H1 (cell line): ENCODE measurements around the gene PDZK1IP1. TPM values are rescaled to one million over a fixed set of nuclear protein-coding genes. Genes with fewer than 3 reads are reported as not detected.
"Not testable (repeated sequence)": the region's sequence is repeated elsewhere in the genome, so short reads cannot be mapped to it uniquely, and the experiment has no call there.

Source experiments
- CTCF ChIA-PET: fragments of 300-600 bp; sonication (Branson Sonifier 250); formaldehyde crosslinking; loops from one replicate; lab custom pipeline; 2021; ENCODE audit not compliant: partially characterized antibody; lab: Charles Lee
- POLR2A ChIA-PET: fragments of 300-600 bp; sonication (Branson Sonifier 250); formaldehyde crosslinking; loops from one replicate; lab custom pipeline; 2021; ENCODE audit warnings: inconsistent platforms; ENCODE audit not compliant: partially characterized antibody; lab: Charles Lee
- DNase-seq, 2 experiments: peaks; one replicate each; pipeline versions ENCODE4 v3.0.0 to v3.0.0-alpha.2; 2010 to 2022; ENCODE audit warnings: low spot score in 2 of 2, low read depth in 1 of 2, mixed read lengths in 1 of 2
- FAIRE-seq: peaks from 2 replicates; lab custom pipeline; 2011; peaks lifted over from hg19 to GRCh38; lab: Jason Lieb, UNC
- H2AFZ ChIP-seq: 2 replicates; pipeline ENCODE4 v1.8.1; 2012; ENCODE audit warnings: low read length, inconsistent platforms
- H2AK5ac ChIP-seq: 2 replicates; pipeline ENCODE4 v1.6.1; 2013; ENCODE audit warnings: low read depth, low read length
- H2BK120ac ChIP-seq: replicated peaks from 2 replicates; pipeline ENCODE3; 2013; ENCODE audit warnings: low read depth, low read length, inconsistent platforms
- H2BK12ac ChIP-seq: 2 replicates; pipeline ENCODE4 v1.6.1; 2013; ENCODE audit warnings: low read depth, low read length
- H2BK15ac ChIP-seq: 2 replicates; pipeline ENCODE4 v1.6.1; 2013; ENCODE audit warnings: low read length
- H2BK20ac ChIP-seq: 2 replicates; pipeline ENCODE4 v1.6.1; 2013; ENCODE audit warnings: low read length
- H2BK5ac ChIP-seq: 2 replicates; pipeline ENCODE4 v1.6.1; 2013; ENCODE audit warnings: low read depth, low read length
- H3K14ac ChIP-seq: 2 replicates; pipeline ENCODE4 v1.6.1; 2013; ENCODE audit warnings: inconsistent platforms; ENCODE audit not compliant: insufficient read length
- H3K18ac ChIP-seq: 2 replicates; pipeline ENCODE4 v1.6.1; 2013; ENCODE audit warnings: low read length; ENCODE audit errors: extremely low read depth
- H3K23ac ChIP-seq: 2 replicates; pipeline ENCODE4 v1.6.1; 2013; ENCODE audit warnings: inconsistent platforms; ENCODE audit not compliant: insufficient read length
- H3K23me2 ChIP-seq: 2 replicates; pipeline ENCODE4 v1.6.1; 2013; ENCODE audit warnings: low read depth, low read length
- H3K27ac ChIP-seq: 2 replicates; pipeline ENCODE4 v1.6.1; 2011; ENCODE audit warnings: low read depth, low read length, inconsistent platforms
- H3K27me3 ChIP-seq, 4 experiments: replicated peaks in 1 of 4; 1 replicate in 1 of 4; 2 replicates in 3 of 4; pipeline versions ENCODE4 v1.6.1 to v1.8.1; 2011 to 2013; ENCODE audit warnings: low read length in 3 of 4, mild to moderate bottlenecking in 3 of 4, inconsistent platforms in 2 of 4, mixed read lengths in 2 of 4, moderate library complexity in 1 of 4; ENCODE audit not compliant: control insufficient read depth in 3 of 4, insufficient read depth in 3 of 4; ENCODE audit errors: extremely low read depth in 1 of 4
- H3K36me3 ChIP-seq, 4 experiments: 2 replicates each; pipeline versions ENCODE4 v1.6.1 to v1.8.1; 2011 to 2013; ENCODE audit warnings: mild to moderate bottlenecking in 4 of 4, low read length in 3 of 4, moderate library complexity in 2 of 4, control low read depth in 1 of 4, inconsistent platforms in 1 of 4; ENCODE audit not compliant: insufficient read depth in 4 of 4, control insufficient read depth in 2 of 4
- H3K4ac ChIP-seq: replicated peaks from 2 replicates; pipeline ENCODE3; 2013; ENCODE audit warnings: low read length, low read depth, mixed read lengths, inconsistent platforms; ENCODE audit not compliant: insufficient read length
- H3K4me1 ChIP-seq, 4 experiments: replicated peaks in 1 of 4; 1 replicate in 1 of 4; 2 replicates in 3 of 4; pipeline versions ENCODE4 v1.6.1 to v1.8.1; 2011 to 2013; ENCODE audit warnings: low read length in 3 of 4, inconsistent platforms in 2 of 4, mixed read lengths in 1 of 4; ENCODE audit not compliant: insufficient read depth in 4 of 4, control insufficient read depth in 3 of 4
- H3K4me2 ChIP-seq, 2 experiments: 2 replicates each; pipeline versions ENCODE4 v1.6.1 to v1.8.1; 2011 to 2013; ENCODE audit warnings: low read depth in 2 of 2, low read length in 2 of 2, control low read depth in 1 of 2, inconsistent platforms in 1 of 2, mild to moderate bottlenecking in 1 of 2; ENCODE audit not compliant: insufficient read depth in 1 of 2
- H3K4me3 ChIP-seq, 4 experiments: fragments of 200-600, 300-600 bp in 1 of 4; sonication (generic), shearing (Covaris generic), sonication (Bioruptor Twin) in 1 of 4; 2 replicates each; pipeline versions ENCODE4 v1.5.1 to v1.8.1; 2011 to 2016; ENCODE audit warnings: low read length in 4 of 4, low read depth in 3 of 4, control low read depth in 2 of 4, inconsistent platforms in 2 of 4, mild to moderate bottlenecking in 2 of 4, mixed read lengths in 1 of 4, moderate library complexity in 1 of 4; ENCODE audit not compliant: insufficient read depth in 2 of 4; ENCODE audit errors: extremely low read depth in 1 of 4
- H3K56ac ChIP-seq: replicated peaks from 2 replicates; pipeline ENCODE3; 2013; ENCODE audit warnings: low read depth, mild to moderate bottlenecking, mixed read lengths, low read length, inconsistent platforms; ENCODE audit not compliant: insufficient read length
- H3K79me1 ChIP-seq: 2 replicates; pipeline ENCODE4 v1.6.1; 2013; ENCODE audit warnings: low read depth, low read length, control low read depth
- H3K79me2 ChIP-seq, 2 experiments: 2 replicates each; pipeline versions ENCODE4 v1.6.1 to v1.8.1; 2012 to 2013; ENCODE audit warnings: low read length in 2 of 2, mild to moderate bottlenecking in 2 of 2, inconsistent platforms in 1 of 2; ENCODE audit not compliant: insufficient read depth in 2 of 2, control insufficient read depth in 1 of 2
- H3K9ac ChIP-seq, 4 experiments: replicated peaks in 1 of 4; 1 replicate in 1 of 4; 2 replicates in 3 of 4; pipeline versions ENCODE4 v1.6.1 to v1.8.1; 2011 to 2013; ENCODE audit warnings: low read depth in 3 of 4, low read length in 3 of 4, control low read depth in 2 of 4, mild to moderate bottlenecking in 2 of 4, moderate library complexity in 2 of 4, inconsistent platforms in 1 of 4; ENCODE audit errors: extremely low read depth in 1 of 4
- H3K9me3 ChIP-seq, 2 experiments: 2 replicates each; pipeline versions ENCODE4 v1.6.1 to v1.8.1; 2012 to 2013; ENCODE audit warnings: mild to moderate bottlenecking in 2 of 2, moderate library complexity in 2 of 2, control low read depth in 1 of 2, inconsistent platforms in 1 of 2, low read depth in 1 of 2, low read length in 1 of 2, mixed read lengths in 1 of 2; ENCODE audit not compliant: insufficient read depth in 2 of 2
- H4K20me1 ChIP-seq, 2 experiments: replicated peaks in 1 of 2; 2 replicates each; pipeline versions ENCODE3 to v1.8.1; 2011 to 2013; ENCODE audit warnings: inconsistent platforms in 2 of 2, low read length in 2 of 2, mild to moderate bottlenecking in 1 of 2; ENCODE audit not compliant: insufficient read depth in 2 of 2, control insufficient read depth in 1 of 2
- H4K5ac ChIP-seq: 2 replicates; pipeline ENCODE4 v1.6.1; 2013; ENCODE audit warnings: low read length, low read depth, mixed read lengths, inconsistent platforms; ENCODE audit not compliant: insufficient read length
- H4K8ac ChIP-seq: 2 replicates; pipeline ENCODE4 v1.8.0; 2013; ENCODE audit warnings: mild to moderate bottlenecking, moderate library complexity, low read length, inconsistent platforms; ENCODE audit not compliant: insufficient read depth; ENCODE audit errors: extremely low read depth
- H4K91ac ChIP-seq: replicated peaks from 2 replicates; pipeline ENCODE3; 2013; ENCODE audit warnings: low read length, mixed read lengths, inconsistent platforms; ENCODE audit not compliant: insufficient read length
- WGBS, 2 experiments: shearing (Covaris generic) in 1 of 2; methylation state at CpG; one replicate each; pipeline versions ENCODE4 v1.1.6 to v1.1.7; 2013 to 2015; ENCODE audit warnings: low lambda C conversion rate in 2 of 2, mixed read lengths in 2 of 2, inconsistent platforms in 1 of 2, low coverage in 1 of 2, missing lambda C conversion rate in 1 of 2; ENCODE audit not compliant: insufficient replicate concordance in 2 of 2, insufficient coverage in 1 of 2, insufficient read length in 1 of 2; ENCODE audit errors: extremely low coverage in 1 of 2, missing lambda C conversion rate in 1 of 2; 5-methylcytosine and 5-hydroxymethylcytosine counted together
- polyA plus RNA-seq, 7 experiments: library from polyadenylated mRNA; depleted of rRNA in 3 of 7; stranded (reverse) in 5 of 7; unstranded in 2 of 7; fragments of >200 nt in 5 of 7; fragments of 200-250 nt in 2 of 7; gene quantifications; 1 replicate in 5 of 7; 2 replicates in 1 of 7; 4 replicates in 1 of 7; pipeline versions ENCODE4 v1.2.1 to v1.2.3, GENCODE V29; 2011 to 2013; ENCODE audit warnings: missing spikeins in 2 of 7, mixed read lengths in 2 of 7
- total RNA-seq: library from RNA; stranded (reverse); fragmentation: NEBNext Ultra II Directional; extraction: Animal tissue kit (Norgen Biotek cat#: 25700); gene quantifications from 2 replicates; pipeline ENCODE4 v1.2.1, GENCODE V29; 2021

Gene PDZK1IP1
- total and polyA plus RNA-seq, 2 of the 8 experiments (the other 6 are each of a cell fraction or from before 2014, with no cell fraction given) = 0.17 TPM; not detected in 1

GRCh38 chr1:47203504-47203903 is 13.7 kb upstream of the PDZK1IP1 start:
- DNase-seq, H3K9me3 ChIP-seq, H3K23me2 ChIP-seq, H3K4ac ChIP-seq, H3K14ac ChIP-seq, H4K5ac ChIP-seq, H4K8ac ChIP-seq, H2BK12ac ChIP-seq, H3K27ac ChIP-seq, H2AFZ ChIP-seq, H2BK120ac ChIP-seq, H3K36me3 ChIP-seq, H3K79me1 ChIP-seq, H3K4me1 ChIP-seq, H3K56ac ChIP-seq, H4K20me1 ChIP-seq, FAIRE-seq, H2BK15ac ChIP-seq, H3K23ac ChIP-seq, H3K9ac ChIP-seq, H3K18ac ChIP-seq, H2AK5ac ChIP-seq, H2BK20ac ChIP-seq, POLR2A ChIA-PET, H2BK5ac ChIP-seq, H3K4me3 ChIP-seq, H3K79me2 ChIP-seq, H3K4me2 ChIP-seq, H4K91ac ChIP-seq: not testable (repeated sequence)
- peaks cover 0 to 18% (median 12%) of the 10 kb centered on the region in 4 experiments; a peak in 4 of 7 replicates for H3K27me3 ChIP-seq
- CTCF ChIA-PET = interaction anchor here (14.2 kb wide), 1 partner anchor 60 kb away, joined by 176 read pairs; no protein-coding TSS in a partner anchor
- 78% methylated on average over 2 of the region's 2 CpGs; no CpG with 5 or more reads in 1 of the 2 experiments for WGBS, 2 experiments
